Activated T-cell treated with anti-CD3 and anti-CD28 coated beads for 4 hours (primary cell): ENCODE results near the gene BRD1.

Experiments used
- DNase-seq: peaks from one replicate; pipeline ENCODE4 v3.0.0-alpha.2; 2020

Gene BRD1

DNA sequence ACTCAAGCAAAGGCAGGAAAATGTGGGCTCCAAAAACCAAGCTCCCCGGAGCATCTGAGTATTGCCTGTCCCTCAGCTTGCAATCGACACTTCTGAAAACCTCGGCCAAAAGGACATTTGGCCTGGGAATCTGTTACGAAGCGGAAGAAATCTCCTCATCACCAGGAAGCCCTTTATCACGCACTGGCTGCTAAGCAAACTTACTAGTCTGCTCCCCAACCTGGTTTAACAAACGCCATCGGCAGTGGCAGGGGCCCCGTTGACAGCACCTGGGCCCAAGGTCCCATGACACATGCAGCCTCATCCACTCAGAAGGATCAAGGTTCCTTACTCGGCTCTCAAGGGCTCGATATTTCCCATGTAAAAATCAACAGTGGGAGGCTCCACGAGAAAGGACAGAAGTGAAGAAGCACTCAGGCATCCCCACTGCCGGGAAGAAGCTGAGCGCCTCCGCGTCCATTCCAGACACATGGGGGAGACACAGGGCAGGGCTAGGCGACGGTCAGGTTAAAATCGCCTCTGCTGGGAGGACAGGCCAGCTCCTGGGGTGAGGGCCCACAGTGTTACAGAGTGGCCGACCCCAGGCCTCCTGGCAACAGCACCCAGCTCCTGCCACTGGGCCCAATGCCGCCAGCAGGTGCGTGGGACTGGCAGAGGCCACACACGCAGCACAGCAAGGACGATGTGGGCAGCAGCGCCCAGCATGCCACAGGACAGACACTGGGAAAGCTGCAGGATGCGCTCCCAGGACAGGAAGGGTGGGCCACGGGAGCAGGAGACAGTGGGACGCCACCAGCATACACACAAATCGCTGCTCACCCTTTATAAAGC, 27.1 kb downstream of the BRD1 start:
- DNase-seq = no peak

DNA sequence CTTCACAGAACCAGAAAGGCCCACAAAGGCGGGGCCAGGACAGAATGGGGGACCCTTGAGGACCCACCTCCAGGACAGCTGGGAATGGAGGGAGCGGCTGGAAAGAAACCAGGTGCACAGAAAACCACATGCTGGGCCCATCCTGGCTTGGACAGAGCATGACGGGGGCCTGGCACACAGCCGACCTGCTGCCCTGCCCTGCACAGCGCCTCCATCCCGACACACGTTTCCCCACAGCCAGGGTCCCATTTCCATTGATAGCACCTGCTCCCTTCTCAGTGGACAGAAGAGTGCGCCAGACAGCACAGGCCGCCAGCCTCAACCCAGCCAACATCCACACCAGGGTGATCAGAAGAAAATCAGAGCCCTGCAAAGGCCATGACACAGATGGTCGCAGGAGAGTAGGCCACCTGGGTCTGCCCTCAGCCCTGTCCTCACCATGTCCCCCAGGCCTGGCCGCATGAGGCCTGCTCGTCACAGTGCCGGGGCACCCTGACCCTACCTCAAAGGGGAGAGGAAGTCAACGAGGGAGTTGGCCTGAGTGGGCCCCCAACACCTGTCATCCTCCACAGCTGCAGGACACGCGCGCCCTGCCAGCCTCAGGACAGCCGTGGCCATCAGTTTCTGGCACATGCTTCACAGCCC, 28.1 kb downstream of the BRD1 start:
- DNase-seq = no peak

DNA sequence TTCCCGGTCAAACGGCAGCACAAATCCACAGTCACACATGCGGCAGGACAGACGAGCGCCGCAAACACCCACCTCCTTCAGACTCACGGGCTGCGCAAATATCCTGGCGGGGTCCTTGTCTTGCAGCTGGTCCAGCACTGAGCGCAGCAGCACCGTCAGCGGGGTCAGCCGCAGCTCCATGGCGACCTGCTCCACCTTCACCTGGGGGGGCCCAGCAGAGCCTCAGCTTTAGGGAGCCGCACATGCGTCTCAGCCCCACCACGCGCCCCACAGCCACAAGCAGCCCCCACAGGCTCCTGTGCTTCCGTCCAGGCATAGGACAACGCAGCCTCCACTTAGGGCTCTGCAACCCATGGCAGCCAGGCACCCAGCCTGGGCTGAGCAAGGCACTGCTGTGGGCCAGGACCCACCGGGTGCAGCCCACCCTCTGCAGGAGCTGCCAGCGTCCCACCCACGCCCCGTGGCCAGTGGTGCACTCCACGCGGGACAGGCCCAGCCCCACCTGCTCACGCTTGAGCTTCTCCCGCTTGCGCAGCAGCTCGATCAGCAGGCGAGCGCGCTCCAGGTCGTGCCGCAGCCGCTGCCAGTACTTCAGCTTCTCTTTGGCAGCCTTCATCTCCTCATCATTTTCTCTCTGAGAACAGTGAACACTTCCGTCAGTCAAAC, 29.1 kb downstream of the BRD1 start:
- no peak for DNase-seq

DNA sequence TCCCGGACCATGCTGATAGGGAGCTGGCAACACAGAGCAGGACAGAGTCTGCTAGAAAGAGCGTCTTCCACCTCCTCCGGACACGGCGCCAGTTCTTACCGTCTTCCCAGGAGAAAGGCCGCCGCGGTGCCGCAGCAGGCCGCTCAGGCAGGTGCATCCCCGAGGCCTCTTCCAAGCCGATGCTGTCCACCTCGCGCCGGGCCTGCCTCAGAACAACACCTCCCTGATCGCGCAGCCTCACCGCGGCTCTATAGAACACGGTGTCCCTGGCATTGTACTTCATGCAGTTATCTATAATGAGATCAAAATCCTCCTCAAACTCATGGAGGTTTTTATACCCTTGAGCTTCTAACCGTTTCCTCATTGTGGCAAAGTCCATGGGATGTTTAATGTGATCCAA, 30.0 kb downstream of the BRD1 start:
- no peak for DNase-seq

DNA sequence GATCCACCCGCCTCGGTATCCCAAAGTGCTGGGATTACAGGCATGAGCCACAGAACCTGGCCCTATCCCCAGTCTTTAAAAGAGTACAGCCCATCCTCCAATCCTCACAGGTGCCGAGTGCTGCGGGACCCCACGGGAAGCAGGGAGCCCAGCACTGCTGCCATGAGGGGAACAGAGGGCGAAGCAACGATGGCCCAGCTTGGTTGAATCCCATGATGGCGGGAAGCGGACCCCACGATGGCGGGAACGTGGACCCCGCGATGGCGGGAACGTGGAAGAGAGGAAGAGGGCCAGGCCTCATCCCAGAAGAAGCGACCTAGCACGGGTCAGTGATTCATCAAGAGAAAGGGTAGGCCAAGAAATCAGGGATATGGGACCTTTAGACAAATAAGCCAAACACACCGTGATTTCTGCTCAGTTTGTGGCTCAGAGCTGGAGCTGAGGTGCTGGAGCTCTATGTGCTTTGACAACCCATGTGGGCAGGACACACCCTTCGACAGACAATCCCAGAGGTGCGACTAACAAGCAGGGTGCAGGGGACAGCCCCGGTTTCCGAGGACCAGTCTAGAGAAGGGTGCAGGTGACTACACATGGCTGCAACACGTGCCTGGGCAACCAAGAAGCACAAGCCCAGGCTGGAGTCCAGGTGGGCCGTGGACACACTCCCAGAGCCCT, 30.9 kb downstream of the BRD1 start:
- no peak for DNase-seq

DNA sequence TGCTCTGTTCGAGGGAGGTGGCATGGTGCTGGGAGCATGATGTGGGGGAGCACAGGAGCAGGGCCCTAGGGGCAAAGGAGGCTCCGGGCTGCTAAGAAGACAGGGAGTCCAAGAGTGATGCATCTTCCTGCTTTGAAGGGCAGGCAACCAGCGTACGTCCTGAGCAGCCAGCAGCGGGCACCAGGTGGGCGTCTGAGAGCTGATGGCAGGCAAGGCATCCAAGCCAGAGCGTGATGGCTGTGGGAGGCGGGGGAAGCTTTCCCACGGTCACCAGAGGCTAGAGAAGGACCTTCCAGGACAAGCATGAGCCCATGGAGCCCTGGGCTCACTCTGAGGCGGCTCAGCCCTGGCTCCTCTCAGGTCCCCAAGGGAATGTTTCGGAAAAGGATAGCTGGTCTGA, 32.2 kb downstream of the BRD1 start:
- no peak for DNase-seq

DNA sequence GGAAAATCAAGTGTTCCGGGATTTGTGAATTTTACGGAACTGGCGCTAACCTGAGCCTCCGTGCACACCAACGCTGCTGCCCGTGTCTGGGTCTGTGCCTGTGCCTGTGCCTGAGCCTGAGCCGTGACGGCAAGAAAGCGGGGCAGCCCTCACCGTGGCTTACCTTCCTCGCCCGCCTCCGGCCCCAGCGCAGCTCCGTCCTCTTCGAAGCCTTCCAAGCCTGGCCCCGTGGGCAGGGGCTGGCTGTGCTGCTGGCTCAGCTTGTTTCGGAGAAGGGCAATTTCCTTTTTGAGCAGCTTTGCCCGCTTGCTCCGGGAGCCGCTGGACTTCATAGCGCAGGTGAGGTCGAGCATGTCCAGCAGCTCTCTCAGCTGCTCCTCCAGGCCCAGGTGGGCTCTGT, 33.8 kb downstream of the BRD1 start:
- no peak for DNase-seq

DNA sequence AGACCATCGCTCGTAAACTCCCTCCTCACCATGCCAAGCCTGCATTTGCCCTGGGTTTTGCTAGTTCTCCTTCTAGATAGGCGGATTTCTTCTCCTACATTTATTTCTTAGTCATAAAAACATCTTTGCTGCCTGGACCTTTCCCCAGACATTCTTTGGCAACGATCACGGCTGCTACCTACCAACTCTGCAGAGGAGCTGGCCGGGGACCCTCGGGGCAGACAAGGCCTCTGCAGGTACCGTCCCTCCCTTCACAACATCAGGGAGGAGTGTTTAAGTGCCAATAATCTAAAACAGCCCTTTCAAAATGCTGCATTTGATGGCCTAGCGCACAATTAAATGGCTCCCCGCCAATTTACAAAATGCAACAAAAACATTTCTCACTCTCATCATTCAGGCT, 34.4 kb downstream of the BRD1 start:
- no peak for DNase-seq

DNA sequence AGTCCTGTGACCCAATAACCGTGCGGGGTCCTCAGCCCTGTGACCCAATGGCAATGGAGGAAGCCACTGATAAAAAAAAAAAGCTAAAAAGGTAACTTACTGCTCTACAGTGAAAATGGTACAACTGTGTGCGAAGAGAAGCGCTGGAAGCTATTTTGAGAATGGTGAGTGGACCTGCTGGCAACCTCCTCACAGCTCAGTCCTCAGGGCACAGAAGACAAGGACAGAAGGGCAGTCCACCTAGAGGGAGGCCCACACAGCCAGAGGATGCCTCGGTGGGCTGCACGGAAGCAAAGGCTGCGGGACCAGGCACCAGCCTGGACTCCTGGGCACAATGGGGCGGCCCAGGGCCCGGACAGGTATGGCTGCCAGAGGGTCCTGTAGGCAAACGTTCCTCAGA, 35.6 kb downstream of the BRD1 start:
- DNase-seq = no peak

DNA sequence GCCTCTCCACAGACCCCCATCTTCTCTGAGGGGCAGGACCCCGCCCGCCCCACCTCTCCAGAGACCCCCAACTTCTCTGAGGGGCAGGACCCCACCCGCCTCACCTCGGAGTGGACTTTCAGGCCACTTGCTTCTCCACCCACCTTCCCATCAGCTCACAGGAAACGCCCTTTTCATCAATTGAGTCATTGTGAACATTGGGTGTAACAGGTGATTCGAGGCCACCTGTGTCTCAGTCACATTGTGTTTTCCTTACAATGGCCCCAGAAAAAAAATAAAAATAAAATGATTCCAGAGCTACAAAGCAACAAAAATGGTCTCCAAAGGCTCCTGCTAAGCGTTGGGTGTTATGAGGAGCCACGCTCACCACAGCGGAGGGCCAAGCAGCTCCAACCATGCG, 36.0 kb downstream of the BRD1 start:
- no peak for DNase-seq

DNA sequence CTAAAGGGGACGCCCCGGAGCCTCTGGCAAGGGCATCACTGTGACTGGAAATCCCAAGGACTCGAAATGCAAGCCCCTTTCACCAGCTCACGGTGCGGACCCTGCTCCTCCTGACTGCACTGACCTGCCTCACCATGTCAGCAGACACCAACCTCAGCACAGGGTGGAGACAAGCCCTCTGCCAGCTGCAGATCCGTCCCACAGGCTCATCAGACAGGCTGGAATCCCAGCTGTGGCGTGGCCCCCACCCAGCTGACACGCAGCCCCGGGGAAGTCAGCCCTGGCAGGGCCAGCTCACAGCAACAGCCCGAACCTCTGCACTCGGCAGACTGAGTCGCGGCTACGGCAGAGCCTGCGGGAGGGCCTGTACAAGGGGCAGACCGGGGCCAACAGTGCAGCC, 36.8 kb downstream of the BRD1 start:
- DNase-seq = no peak

DNA sequence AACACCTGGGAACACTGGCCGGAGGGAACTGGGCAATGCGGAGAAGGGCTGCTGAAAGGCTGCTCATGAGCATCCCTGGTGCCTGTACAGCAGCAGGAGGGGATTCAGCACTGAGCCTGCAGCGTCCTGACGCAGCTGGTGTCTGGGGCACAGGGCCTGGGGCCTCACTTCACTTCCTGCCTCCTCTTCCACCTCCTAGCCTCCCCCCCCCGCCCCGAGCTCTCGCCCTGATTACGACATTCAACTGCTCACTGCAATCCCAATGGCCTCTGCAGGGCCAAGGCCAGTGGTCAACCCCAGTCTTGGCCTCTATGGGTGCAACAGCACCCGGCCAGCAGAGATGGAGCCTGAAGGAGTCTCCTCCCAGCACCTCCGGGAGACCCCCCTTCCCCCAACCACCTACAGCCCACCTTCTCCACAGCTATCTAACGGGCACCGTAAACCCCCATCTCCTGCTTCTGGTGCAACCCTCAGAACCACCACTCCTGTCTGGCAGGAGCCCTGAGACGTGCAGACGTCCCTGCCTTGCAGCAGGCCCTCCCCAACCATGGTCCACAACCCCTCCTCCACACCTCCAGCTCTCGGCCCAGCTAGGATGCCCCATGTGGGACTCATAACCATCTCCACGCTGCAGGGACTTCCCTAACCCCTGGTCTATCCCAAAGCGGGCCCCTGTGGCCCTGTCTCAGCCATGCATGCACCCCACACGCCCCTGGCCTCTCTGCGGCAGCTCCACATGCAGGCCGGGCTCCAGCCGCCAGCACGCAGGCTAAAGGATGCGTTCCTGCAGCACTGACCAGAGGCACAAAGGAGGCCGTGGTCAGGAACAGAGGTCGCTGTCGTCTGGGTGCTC, 38.2 kb downstream of the BRD1 start:
- DNase-seq = peak; percentile 8

DNA sequence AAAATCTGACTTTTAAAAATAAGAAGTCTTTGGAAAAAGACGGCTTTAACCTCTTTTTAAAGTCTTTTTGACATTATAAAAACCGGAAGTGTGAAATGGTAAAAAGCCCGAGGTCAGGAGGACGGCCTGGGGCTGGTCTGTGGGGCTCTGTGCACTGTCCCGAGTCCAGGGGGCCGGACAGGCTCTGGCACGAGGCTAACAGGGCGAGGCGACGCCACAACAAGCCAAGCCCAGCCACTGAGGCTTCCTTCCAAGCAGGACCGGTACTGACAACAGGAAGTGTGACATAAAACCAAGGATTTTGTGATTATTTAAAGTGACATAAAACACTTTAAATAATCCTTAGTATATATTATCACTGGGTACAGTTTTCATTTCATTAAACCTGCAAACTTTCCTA, 39.2 kb downstream of the BRD1 start:
- DNase-seq = no peak

DNA sequence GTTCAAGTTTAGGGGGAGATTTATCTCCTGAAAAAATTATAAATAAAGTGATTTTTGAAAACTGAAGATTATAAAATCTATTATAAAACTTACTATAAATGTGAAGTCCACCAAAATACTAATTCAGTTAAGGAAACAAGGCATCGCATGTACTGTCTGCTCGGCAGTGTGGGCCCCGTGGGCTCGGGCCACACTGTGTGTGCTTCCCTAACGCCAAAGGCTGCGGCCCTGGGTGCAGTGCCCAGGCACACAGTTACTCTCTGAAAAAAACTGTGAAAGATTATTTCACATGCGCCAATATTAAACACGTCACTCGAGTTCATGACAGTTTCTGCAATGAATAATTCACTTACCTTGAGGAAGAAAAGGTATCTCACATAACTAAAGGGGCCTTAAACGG, 39.8 kb downstream of the BRD1 start:
- DNase-seq = no peak

DNA sequence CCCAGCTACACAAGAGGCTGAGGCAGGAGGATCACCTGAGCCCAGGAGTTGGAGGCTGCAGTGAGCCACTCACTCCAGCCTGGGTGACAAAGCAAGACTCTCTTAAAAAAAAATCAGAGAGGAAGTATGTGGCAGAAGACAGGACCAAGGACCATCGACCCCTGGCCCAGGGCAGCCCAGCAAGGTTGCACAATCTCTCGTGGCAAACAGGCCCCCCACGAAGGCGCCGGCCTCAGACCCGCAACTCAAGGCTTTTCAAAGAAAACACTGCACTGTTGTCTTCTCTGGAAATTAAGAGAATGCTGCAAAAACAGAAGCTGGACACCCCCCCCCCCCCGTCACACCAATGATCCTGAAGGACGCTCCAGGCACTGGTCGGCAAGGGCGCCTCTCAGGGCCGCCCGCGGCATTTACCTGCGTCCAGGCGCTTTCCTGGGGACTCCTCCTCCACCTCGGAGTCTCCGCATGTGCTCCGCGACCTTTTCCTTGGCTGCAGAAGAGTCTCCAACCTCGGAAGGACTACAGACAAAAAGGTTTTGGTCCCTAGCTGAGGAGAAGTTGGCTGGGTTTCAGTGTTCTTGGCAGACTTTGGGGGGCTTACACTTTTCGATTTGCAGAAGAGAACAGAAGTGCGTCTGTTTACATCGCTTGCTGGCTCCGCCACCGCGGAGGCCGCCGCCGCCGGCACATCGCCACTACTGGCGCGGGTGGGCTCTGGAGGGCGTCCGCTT, 40.5 kb downstream of the BRD1 start:
- no peak for DNase-seq

DNA sequence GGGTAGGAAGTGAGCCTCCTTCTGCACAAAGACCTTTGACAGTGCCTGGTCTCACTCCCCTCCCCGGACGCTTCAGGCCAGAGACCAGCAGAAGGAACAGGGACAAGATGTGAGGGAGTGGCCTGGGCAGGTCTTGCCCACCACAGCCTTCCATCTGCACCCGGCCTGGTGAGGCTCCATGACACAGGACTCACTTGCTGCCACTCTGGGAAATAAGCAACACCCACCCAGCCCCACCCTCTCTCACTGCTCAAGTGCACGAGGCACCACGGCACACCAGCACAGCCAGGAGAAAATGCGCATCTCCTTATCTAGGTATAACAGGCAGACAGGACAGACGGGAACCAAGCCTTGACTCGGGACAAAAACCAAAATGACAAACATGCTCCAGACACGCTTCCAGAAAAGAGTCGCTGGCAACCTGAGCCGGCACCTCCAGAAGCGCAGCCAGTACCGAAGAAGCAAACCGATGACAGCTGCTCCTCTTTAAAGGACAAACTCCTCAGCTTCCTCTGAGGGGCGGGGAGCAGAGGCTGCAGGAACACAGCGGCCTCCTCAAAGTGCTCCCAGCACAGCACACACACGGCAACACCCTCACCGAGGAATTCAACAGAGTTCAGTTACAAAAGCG, 41.7 kb downstream of the BRD1 start:
- no peak for DNase-seq

DNA sequence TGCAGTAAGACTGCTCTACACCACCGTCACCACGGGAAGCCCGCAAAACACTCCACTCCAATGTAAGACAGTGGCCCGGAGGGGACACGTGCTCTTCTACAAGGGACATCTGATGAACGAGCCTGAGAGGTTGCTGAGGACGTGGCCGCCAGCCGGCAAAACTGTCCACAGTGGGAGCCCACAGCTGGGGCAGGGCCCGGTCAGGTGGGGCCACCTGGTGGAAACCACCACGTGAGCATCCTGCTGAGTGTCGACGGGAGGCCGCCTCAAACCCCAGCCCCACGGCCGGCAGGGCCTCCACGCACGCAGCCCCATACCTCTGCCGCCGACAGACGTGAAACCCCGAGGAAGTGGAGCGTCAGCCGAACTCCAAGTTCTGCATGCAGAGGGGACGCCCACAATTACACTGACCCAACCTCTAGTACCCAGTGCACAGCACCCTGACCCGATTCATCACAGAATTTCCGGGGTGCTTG, 42.6 kb downstream of the BRD1 start:
- no peak for DNase-seq

DNA sequence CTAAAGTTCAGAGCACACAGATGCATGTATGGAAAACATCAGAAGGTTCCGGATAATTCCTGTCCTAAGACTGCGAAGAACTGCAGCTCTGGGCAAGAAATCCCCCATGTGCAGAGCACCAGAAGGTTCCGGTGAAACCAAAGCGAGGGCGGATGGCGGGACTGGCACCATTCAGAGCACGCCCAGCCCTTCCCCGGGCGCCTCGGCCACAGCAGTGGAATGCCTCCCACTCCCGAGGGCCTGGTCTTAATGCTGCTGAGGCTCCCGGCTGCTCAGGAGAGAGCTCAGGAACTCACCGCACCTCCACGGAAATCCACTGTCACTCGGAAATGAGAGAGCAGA, 43.1 kb downstream of the BRD1 start:
- no peak for DNase-seq

DNA sequence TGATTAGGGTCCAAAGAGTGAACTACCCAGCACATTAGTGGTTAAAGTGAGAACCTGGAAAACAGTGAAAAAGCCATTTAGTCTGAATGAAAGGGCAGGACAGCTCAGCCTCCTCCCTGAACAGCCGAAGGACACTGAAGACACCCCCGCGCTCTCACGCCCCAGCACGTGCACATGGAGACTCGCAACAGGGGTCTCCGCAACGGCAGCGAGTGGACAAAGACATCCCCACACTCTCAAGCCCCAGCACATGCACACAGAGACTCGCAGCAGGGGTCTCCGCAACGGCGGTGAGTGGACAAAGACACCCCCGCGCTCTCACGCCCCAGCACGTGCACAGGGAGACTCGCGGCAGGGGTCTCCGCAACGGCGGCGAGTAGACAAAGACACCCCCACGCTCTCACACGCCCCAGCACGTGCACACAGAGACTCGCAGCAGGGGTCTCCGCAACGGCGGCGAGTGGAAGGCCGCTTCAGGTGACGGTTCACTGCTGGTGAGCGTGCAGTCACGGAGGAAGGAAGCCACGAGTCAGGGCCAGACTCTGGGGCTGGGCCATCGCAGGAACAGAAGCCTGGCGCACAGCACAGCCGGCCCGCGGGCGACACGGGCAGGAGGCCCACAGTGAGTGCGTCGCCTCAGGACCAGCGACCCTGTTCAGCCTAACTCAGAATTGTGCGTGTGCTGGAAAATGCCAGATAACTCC, 43.6 kb downstream of the BRD1 start:
- no peak for DNase-seq

DNA sequence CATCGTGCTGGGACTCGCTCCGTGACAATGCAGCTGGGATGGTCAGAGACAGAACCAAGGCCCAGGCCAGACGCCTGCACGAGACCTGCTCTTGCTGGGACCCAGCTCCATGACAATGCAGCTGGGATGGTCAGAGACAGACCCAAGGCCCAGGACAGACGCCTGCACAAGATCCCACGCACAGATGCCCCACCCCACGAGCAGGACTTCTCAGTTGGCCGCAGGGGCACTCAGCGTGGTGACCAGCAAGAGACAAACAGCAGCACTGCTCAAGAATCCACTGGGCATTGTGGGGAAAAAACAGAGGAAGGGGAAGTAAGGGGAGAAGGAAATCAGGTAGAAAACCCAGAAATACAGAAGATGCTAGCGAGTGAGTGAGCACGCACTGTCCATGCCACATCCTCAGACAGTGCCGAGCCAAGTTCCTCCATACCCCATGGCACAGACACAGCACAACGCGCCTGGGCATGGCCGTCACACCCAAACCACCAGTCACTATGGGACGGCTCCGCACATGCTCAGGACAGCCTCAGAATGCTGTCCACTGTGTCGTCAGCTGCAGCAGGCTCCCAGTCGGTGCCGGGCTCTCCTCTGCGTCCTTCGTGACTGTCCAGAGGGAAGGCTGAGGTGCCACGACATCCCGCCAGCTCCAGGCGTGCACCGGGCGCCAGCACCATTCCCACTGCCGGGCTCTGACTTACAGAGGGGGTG, 44.5 kb downstream of the BRD1 start:
- DNase-seq = no peak
